DOHH2 (cell line): Measurements from ENCODE around the gene FBXO28.

Experiments
- EZH2phosphoT487 ChIP-seq: fragments of 200-600 bp; sonication (generic); IDR thresholded peaks from 2 replicates; pipeline ENCODE4 v1.6.1; 2017; ENCODE audit warnings: borderline replicate concordance, mild to moderate bottlenecking, antibody characterized with exemption, low read length, moderate library complexity, mixed read lengths
- TF ChIP-seq, protein P1 (sequence below): fragments of 200-600 bp; sonication (generic); IDR thresholded peaks from one replicate; pipeline ENCODE4 v1.5.1; 2014; ENCODE audit warnings: antibody characterized with exemption, mild to moderate bottlenecking, low read depth, low read length; ENCODE audit not compliant: poor library complexity, severe bottlenecking

DNA sequence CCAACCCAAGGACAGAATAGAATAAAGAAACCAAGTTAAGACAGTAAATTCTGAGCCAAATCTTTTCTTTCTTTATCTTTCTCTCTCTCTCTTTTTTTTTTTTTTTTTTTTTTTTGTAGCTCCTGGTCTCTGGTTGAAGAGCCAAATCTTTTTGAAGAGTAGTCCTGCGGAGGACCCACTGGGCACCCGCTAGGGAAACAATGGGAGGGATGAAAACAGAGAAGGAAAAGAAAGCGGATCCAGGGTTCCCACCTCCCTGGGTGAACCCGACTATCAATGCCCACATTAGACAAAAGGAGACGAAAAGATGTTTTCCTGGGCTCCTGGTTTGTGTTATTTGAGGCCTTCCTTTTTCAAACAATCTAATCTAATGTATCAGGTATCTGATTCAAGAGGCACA lies 49.8 kb upstream of the FBXO28 start:
- TF ChIP-seq, protein P1, sequence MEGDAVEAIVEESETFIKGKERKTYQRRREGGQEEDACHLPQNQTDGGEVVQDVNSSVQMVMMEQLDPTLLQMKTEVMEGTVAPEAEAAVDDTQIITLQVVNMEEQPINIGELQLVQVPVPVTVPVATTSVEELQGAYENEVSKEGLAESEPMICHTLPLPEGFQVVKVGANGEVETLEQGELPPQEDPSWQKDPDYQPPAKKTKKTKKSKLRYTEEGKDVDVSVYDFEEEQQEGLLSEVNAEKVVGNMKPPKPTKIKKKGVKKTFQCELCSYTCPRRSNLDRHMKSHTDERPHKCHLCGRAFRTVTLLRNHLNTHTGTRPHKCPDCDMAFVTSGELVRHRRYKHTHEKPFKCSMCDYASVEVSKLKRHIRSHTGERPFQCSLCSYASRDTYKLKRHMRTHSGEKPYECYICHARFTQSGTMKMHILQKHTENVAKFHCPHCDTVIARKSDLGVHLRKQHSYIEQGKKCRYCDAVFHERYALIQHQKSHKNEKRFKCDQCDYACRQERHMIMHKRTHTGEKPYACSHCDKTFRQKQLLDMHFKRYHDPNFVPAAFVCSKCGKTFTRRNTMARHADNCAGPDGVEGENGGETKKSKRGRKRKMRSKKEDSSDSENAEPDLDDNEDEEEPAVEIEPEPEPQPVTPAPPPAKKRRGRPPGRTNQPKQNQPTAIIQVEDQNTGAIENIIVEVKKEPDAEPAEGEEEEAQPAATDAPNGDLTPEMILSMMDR: no peak
- no peak for TF ChIP-seq EZH2phosphoT487
